WTC11 (cell line): ENCODE results near the gene BNIP2. TPM values are rescaled to one million over a fixed set of nuclear protein-coding genes. Genes with fewer than 3 reads are reported as not detected.
A peak's percentile ranks its signal among the peaks of the same experiment; 100 is the strongest.

Experiments
- ATAC-seq: fragments of 200-7000 bp; cut with Tn5 transposase; 2 replicates; pipeline ENCODE4 v1.10.0; 2021; ENCODE audit warnings: mild to moderate bottlenecking, moderate library complexity
- CTCF ChIA-PET: fragments of 300-600 bp; sonication (Branson Sonifier 250); formaldehyde crosslinking; loops from one replicate; lab custom pipeline; 2021; ENCODE audit warnings: antibody characterized with exemption; lab: Charles Lee
- POLR2A ChIA-PET: fragments of 350-600 bp; sonication (Branson Sonifier 250); formaldehyde crosslinking; loops from one replicate; lab custom pipeline; 2021; ENCODE audit warnings: antibody characterized with exemption; lab: Charles Lee
- DNase-seq: peaks from one replicate; pipeline ENCODE4 v3.0.0; 2021; ENCODE audit warnings: low spot score
- H3K27ac Mint-ChIP-seq: 2 replicates; pipeline ENCODE4 v1.8.0; 2021; ENCODE audit warnings: mixed read lengths
- H3K27me3 Mint-ChIP-seq: 2 replicates; pipeline ENCODE4 v1.8.0; 2021; ENCODE audit warnings: low read depth, mild to moderate bottlenecking, moderate library complexity, mixed read lengths
- H3K36me3 Mint-ChIP-seq: 2 replicates; pipeline ENCODE4 v1.8.0; 2021; ENCODE audit warnings: mixed read lengths
- H3K4me1 Mint-ChIP-seq: 2 replicates; pipeline ENCODE4 v1.8.0; 2022; ENCODE audit warnings: mixed read lengths
- H3K4me3 Mint-ChIP-seq: 2 replicates; pipeline ENCODE4 v1.8.0; 2021; ENCODE audit warnings: mild to moderate bottlenecking, moderate library complexity, mixed read lengths
- H3K9me3 Mint-ChIP-seq: 2 replicates; pipeline ENCODE4 v1.8.0; 2021; ENCODE audit warnings: mixed read lengths
- EMX1 ChIP-seq: fragments of 250-450 bp; sonication (Bioruptor Pico); IDR thresholded peaks from 2 replicates; pipeline ENCODE4 v1.8.0; 2021; ENCODE audit warnings: mild to moderate bottlenecking
- ESRRA ChIP-seq: sonication (generic); formaldehyde crosslinking; IDR thresholded peaks from 2 replicates; pipeline ENCODE4 v1.8.1; 2022; ENCODE audit warnings: mild to moderate bottlenecking, missing genetic modification reagents, borderline replicate concordance
- JAZF1 ChIP-seq: fragments of 250-450 bp; sonication (Bioruptor Pico); IDR thresholded peaks from 2 replicates; pipeline ENCODE4 v1.9.0; 2021; ENCODE audit warnings: moderate library complexity, mild to moderate bottlenecking, inconsistent platforms
- NR1H2 ChIP-seq: sonication (generic); formaldehyde crosslinking; IDR thresholded peaks from 2 replicates; pipeline ENCODE4 v1.9.0; 2021; ENCODE audit warnings: mild to moderate bottlenecking, moderate library complexity, missing genetic modification reagents
- SMAD4 ChIP-seq: sonication (generic); formaldehyde crosslinking; IDR thresholded peaks from 2 replicates; pipeline ENCODE4 v1.8.0; 2022; ENCODE audit warnings: mild to moderate bottlenecking, missing genetic modification reagents
- TCF7 ChIP-seq: sonication (generic); formaldehyde crosslinking; IDR thresholded peaks from 2 replicates; pipeline ENCODE4 v1.8.0; 2022; ENCODE audit warnings: mild to moderate bottlenecking, low read depth, missing genetic modification reagents, moderate library complexity
- TEAD4 ChIP-seq: sonication (generic); formaldehyde crosslinking; IDR thresholded peaks from 2 replicates; pipeline ENCODE4 v1.8.0; 2022; ENCODE audit warnings: mild to moderate bottlenecking, missing genetic modification reagents
- ZNF219 ChIP-seq: sonication (generic); formaldehyde crosslinking; IDR thresholded peaks from 2 replicates; pipeline ENCODE4 v1.8.0; 2023; ENCODE audit warnings: missing genetic modification reagents, mild to moderate bottlenecking, borderline replicate concordance
- ZNF263 ChIP-seq: sonication (generic); formaldehyde crosslinking; IDR thresholded peaks from 2 replicates; pipeline ENCODE4 v1.8.1; 2022; ENCODE audit warnings: low read depth, mild to moderate bottlenecking, moderate library complexity, missing genetic modification reagents
- total RNA-seq: library from RNA; stranded (reverse); gene quantifications from 3 replicates; pipeline ENCODE4 v1.2.3, GENCODE V29; 2021
- TF ChIP-seq, protein P1 (sequence below): sonication (generic); formaldehyde crosslinking; IDR thresholded peaks from 2 replicates; pipeline ENCODE4 v1.8.0; 2023; ENCODE audit warnings: mild to moderate bottlenecking, missing genetic modification reagents
- TF ChIP-seq, protein P2 (sequence below): sonication (generic); formaldehyde crosslinking; IDR thresholded peaks from 2 replicates; pipeline ENCODE4 v1.8.1; 2022; ENCODE audit warnings: low read depth, missing genetic modification reagents, borderline replicate concordance
- TF ChIP-seq, protein P3 (sequence below): fragments of 250-450 bp; sonication (Bioruptor Pico); IDR thresholded peaks from 2 replicates; pipeline ENCODE4 v1.9.0; 2021; ENCODE audit warnings: mild to moderate bottlenecking
- TF ChIP-seq, protein P4 (sequence below): sonication (generic); formaldehyde crosslinking; IDR thresholded peaks from 2 replicates; pipeline ENCODE4 v1.8.1; 2022; ENCODE audit warnings: mild to moderate bottlenecking, moderate library complexity, missing genetic modification reagents
- TF ChIP-seq, protein P5 (sequence below): sonication (generic); formaldehyde crosslinking; IDR thresholded peaks from 2 replicates; pipeline ENCODE4 v1.8.0; 2023; ENCODE audit warnings: missing genetic modification reagents
- TF ChIP-seq, protein P6 (sequence below): sonication (generic); formaldehyde crosslinking; IDR thresholded peaks from 2 replicates; pipeline ENCODE4 v1.8.0; 2022; ENCODE audit warnings: missing genetic modification reagents
- TF ChIP-seq, protein P7 (sequence below): sonication (generic); formaldehyde crosslinking; IDR thresholded peaks from 2 replicates; pipeline ENCODE4 v1.8.0; 2023; ENCODE audit warnings: missing genetic modification reagents, mild to moderate bottlenecking, borderline replicate concordance

Gene BNIP2
- total RNA-seq, 1 experiment from 2014 or later, result 40.3 TPM

DNA sequence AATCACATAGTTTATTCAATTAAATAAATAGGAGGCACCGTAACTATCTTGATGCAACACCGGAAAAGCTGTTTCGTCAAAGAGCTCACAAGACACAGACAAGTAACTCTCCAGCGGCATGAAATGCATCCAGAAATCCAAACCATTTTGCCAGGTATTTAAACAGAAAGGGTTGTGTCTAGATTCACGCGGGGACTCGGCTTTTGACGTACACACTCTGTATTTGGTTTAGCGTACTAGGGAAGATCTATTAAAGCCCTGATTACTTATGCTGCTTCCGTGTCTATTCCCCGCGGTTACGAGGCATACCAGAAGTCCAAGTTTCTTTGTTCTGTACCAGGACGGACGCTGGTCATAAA lies 718 bp downstream of the BNIP2 start:
- Mint-ChIP-seq H3K27me3 (peaks cover 39% of the 10 kb centered on the region), H3K9me3 (no peaks in the 10 kb centered on the region), H3K36me3 (peaks cover 13% of the 10 kb centered on the region), H3K4me1 (peaks cover 11% of the 10 kb centered on the region), H3K27ac (peak overlapping the region; percentile 96), H3K4me3 (peak overlapping the region; percentile 96)
- DNase-seq (no peak), ATAC-seq (no peak)
- ChIA-PET CTCF (interaction anchor here (1.7 kb wide), 1 partner anchor 156 kb away, joined by 5 read pairs; no protein-coding TSS in a partner anchor), POLR2A (interaction anchor here (1.8 kb wide), 1 partner anchor 31 kb away, joined by 9 read pairs; the partner anchor contains the start of gene GTF2A2)
- TF ChIP-seq EMX1 (no peak), JAZF1 (no peak), TEAD4 (CRISPR knock-in tag) (no peak), SMAD4 (CRISPR knock-in tag) (no peak)
- TF ChIP-seq, protein P1, sequence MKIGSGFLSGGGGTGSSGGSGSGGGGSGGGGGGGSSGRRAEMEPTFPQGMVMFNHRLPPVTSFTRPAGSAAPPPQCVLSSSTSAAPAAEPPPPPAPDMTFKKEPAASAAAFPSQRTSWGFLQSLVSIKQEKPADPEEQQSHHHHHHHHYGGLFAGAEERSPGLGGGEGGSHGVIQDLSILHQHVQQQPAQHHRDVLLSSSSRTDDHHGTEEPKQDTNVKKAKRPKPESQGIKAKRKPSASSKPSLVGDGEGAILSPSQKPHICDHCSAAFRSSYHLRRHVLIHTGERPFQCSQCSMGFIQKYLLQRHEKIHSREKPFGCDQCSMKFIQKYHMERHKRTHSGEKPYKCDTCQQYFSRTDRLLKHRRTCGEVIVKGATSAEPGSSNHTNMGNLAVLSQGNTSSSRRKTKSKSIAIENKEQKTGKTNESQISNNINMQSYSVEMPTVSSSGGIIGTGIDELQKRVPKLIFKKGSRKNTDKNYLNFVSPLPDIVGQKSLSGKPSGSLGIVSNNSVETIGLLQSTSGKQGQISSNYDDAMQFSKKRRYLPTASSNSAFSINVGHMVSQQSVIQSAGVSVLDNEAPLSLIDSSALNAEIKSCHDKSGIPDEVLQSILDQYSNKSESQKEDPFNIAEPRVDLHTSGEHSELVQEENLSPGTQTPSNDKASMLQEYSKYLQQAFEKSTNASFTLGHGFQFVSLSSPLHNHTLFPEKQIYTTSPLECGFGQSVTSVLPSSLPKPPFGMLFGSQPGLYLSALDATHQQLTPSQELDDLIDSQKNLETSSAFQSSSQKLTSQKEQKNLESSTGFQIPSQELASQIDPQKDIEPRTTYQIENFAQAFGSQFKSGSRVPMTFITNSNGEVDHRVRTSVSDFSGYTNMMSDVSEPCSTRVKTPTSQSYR (CRISPR knock-in tag), result no peak
- TF ChIP-seq, protein P2, sequence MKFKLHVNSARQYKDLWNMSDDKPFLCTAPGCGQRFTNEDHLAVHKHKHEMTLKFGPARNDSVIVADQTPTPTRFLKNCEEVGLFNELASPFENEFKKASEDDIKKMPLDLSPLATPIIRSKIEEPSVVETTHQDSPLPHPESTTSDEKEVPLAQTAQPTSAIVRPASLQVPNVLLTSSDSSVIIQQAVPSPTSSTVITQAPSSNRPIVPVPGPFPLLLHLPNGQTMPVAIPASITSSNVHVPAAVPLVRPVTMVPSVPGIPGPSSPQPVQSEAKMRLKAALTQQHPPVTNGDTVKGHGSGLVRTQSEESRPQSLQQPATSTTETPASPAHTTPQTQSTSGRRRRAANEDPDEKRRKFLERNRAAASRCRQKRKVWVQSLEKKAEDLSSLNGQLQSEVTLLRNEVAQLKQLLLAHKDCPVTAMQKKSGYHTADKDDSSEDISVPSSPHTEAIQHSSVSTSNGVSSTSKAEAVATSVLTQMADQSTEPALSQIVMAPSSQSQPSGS (CRISPR knock-in tag), result no peak
- TF ChIP-seq, protein P3, sequence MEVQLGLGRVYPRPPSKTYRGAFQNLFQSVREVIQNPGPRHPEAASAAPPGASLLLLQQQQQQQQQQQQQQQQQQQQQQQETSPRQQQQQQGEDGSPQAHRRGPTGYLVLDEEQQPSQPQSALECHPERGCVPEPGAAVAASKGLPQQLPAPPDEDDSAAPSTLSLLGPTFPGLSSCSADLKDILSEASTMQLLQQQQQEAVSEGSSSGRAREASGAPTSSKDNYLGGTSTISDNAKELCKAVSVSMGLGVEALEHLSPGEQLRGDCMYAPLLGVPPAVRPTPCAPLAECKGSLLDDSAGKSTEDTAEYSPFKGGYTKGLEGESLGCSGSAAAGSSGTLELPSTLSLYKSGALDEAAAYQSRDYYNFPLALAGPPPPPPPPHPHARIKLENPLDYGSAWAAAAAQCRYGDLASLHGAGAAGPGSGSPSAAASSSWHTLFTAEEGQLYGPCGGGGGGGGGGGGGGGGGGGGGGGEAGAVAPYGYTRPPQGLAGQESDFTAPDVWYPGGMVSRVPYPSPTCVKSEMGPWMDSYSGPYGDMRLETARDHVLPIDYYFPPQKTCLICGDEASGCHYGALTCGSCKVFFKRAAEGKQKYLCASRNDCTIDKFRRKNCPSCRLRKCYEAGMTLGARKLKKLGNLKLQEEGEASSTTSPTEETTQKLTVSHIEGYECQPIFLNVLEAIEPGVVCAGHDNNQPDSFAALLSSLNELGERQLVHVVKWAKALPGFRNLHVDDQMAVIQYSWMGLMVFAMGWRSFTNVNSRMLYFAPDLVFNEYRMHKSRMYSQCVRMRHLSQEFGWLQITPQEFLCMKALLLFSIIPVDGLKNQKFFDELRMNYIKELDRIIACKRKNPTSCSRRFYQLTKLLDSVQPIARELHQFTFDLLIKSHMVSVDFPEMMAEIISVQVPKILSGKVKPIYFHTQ (CRISPR knock-in tag), result no peak
- TF ChIP-seq, protein P4, sequence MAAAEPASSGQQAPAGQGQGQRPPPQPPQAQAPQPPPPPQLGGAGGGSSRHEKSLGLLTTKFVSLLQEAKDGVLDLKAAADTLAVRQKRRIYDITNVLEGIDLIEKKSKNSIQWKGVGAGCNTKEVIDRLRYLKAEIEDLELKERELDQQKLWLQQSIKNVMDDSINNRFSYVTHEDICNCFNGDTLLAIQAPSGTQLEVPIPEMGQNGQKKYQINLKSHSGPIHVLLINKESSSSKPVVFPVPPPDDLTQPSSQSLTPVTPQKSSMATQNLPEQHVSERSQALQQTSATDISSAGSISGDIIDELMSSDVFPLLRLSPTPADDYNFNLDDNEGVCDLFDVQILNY (CRISPR knock-in tag), result no peak
- TF ChIP-seq, protein P5, sequence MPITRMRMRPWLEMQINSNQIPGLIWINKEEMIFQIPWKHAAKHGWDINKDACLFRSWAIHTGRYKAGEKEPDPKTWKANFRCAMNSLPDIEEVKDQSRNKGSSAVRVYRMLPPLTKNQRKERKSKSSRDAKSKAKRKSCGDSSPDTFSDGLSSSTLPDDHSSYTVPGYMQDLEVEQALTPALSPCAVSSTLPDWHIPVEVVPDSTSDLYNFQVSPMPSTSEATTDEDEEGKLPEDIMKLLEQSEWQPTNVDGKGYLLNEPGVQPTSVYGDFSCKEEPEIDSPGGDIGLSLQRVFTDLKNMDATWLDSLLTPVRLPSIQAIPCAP (CRISPR knock-in tag), result no peak
- TF ChIP-seq, protein P6, sequence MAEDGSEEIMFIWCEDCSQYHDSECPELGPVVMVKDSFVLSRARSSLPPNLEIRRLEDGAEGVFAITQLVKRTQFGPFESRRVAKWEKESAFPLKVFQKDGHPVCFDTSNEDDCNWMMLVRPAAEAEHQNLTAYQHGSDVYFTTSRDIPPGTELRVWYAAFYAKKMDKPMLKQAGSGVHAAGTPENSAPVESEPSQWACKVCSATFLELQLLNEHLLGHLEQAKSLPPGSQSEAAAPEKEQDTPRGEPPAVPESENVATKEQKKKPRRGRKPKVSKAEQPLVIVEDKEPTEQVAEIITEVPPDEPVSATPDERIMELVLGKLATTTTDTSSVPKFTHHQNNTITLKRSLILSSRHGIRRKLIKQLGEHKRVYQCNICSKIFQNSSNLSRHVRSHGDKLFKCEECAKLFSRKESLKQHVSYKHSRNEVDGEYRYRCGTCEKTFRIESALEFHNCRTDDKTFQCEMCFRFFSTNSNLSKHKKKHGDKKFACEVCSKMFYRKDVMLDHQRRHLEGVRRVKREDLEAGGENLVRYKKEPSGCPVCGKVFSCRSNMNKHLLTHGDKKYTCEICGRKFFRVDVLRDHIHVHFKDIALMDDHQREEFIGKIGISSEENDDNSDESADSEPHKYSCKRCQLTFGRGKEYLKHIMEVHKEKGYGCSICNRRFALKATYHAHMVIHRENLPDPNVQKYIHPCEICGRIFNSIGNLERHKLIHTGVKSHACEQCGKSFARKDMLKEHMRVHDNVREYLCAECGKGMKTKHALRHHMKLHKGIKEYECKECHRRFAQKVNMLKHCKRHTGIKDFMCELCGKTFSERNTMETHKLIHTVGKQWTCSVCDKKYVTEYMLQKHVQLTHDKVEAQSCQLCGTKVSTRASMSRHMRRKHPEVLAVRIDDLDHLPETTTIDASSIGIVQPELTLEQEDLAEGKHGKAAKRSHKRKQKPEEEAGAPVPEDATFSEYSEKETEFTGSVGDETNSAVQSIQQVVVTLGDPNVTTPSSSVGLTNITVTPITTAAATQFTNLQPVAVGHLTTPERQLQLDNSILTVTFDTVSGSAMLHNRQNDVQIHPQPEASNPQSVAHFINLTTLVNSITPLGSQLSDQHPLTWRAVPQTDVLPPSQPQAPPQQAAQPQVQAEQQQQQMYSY, result no peak

DNA sequence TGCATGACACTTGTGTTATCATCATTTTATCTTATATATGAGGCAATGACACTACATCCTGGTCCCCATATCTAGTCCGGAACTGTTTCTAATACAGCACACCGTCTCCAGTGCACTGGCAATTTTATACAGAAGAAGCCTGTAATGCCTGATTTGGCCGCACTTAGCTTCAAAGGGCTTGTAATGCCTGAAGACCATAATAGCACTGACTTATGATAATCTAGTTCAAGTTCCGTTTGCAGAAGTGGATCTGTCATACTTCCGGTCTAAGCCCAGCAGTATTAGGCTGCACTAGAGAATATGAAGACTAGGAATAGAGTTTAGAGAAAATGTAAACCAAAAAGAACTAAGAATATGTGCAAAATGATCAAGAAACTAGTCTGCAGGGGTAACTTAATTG lies 1.3 kb downstream of the BNIP2 start:
- H3K27ac Mint-ChIP-seq, result peak overlapping the region; percentile 39
- TF ChIP-seq ZNF219 (CRISPR knock-in tag) (no peak), EMX1 (no peak), ESRRA (CRISPR knock-in tag) (no peak), NR1H2 (CRISPR knock-in tag) (no peak), TCF7 (CRISPR knock-in tag) (no peak), ZNF263 (no peak)
- TF ChIP-seq, protein P7, sequence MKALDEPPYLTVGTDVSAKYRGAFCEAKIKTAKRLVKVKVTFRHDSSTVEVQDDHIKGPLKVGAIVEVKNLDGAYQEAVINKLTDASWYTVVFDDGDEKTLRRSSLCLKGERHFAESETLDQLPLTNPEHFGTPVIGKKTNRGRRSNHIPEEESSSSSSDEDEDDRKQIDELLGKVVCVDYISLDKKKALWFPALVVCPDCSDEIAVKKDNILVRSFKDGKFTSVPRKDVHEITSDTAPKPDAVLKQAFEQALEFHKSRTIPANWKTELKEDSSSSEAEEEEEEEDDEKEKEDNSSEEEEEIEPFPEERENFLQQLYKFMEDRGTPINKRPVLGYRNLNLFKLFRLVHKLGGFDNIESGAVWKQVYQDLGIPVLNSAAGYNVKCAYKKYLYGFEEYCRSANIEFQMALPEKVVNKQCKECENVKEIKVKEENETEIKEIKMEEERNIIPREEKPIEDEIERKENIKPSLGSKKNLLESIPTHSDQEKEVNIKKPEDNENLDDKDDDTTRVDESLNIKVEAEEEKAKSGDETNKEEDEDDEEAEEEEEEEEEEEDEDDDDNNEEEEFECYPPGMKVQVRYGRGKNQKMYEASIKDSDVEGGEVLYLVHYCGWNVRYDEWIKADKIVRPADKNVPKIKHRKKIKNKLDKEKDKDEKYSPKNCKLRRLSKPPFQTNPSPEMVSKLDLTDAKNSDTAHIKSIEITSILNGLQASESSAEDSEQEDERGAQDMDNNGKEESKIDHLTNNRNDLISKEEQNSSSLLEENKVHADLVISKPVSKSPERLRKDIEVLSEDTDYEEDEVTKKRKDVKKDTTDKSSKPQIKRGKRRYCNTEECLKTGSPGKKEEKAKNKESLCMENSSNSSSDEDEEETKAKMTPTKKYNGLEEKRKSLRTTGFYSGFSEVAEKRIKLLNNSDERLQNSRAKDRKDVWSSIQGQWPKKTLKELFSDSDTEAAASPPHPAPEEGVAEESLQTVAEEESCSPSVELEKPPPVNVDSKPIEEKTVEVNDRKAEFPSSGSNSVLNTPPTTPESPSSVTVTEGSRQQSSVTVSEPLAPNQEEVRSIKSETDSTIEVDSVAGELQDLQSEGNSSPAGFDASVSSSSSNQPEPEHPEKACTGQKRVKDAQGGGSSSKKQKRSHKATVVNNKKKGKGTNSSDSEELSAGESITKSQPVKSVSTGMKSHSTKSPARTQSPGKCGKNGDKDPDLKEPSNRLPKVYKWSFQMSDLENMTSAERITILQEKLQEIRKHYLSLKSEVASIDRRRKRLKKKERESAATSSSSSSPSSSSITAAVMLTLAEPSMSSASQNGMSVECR, result no peak
- TF ChIP-seq, all 79 proteins: peak for 0
- H3K4me3 Mint-ChIP-seq, result peak overlapping the region; percentile 96
- ChIA-PET POLR2A (interaction anchor here (1.8 kb wide), 1 partner anchor 30 kb away, joined by 9 read pairs; the partner anchor contains the start of gene GTF2A2), CTCF (no interaction called here)
- peaks cover 17% of the 10 kb centered on the region for H3K36me3 Mint-ChIP-seq
- H3K27me3 Mint-ChIP-seq, result peaks cover 33% of the 10 kb centered on the region
- DNase-seq, result no peak
- H3K9me3 Mint-ChIP-seq, result no peaks in the 10 kb centered on the region
- no peak for ATAC-seq
- peaks cover 11% of the 10 kb centered on the region for H3K4me1 Mint-ChIP-seq
